SK-N-SH (cell line): ENCODE data around the gene SLAMF6. TPM values are rescaled to one million over a fixed set of nuclear protein-coding genes. Genes with fewer than 3 reads are reported as not detected.

Source experiments
- CTCF ChIA-PET: fragments of 300-600, 350-600 bp; formaldehyde crosslinking; extraction: SDS; loops from one replicate; lab custom pipeline; 2021; lab: Yijun Ruan, JAX
- POLR2A ChIA-PET: fragments of 350-600 bp; sonication (Branson Sonifier 250); formaldehyde crosslinking; extraction: SDS; loops from one replicate; lab custom pipeline; 2020; ENCODE audit warnings: antibody characterized with exemption, inconsistent platforms; lab: Yijun Ruan, JAX
- DNase-seq: peaks from one replicate; pipeline ENCODE4 v3.0.0; 2012
- H2AFZ ChIP-seq: fragments of 200-600 bp; sonication (generic); 2 replicates; pipeline ENCODE4 v1.8.1; 2016; ENCODE audit warnings: antibody characterized with exemption, mild to moderate bottlenecking, low read depth
- H3F3A ChIP-seq: fragments of 200-600 bp; sonication (generic); replicated peaks from 2 replicates; pipeline ENCODE3; 2016; ENCODE audit warnings: antibody characterized with exemption, mild to moderate bottlenecking; ENCODE audit not compliant: insufficient read depth
- H3K27ac ChIP-seq, 2 experiments: fragments of 200-500 bp in 1 of 2; fragments of 200-600 bp in 1 of 2; sonication (Bioruptor generic) in 1 of 2; sonication (generic), shearing (Covaris generic) in 1 of 2; 2 replicates each; pipeline versions ENCODE4 v1.5.1 to v1.6.1; 2014 to 2016; ENCODE audit warnings: low read depth in 2 of 2, inconsistent platforms in 1 of 2, low read length in 1 of 2, mild to moderate bottlenecking in 1 of 2, mixed read lengths in 1 of 2
- H3K27me3 ChIP-seq: fragments of 200-600 bp; sonication (generic), shearing (Covaris generic); 2 replicates; pipeline ENCODE4 v1.6.1; 2016; ENCODE audit warnings: mixed run types; ENCODE audit not compliant: insufficient read depth
- H3K36me3 ChIP-seq, 2 experiments: fragments of 200-500 bp in 1 of 2; fragments of 200-600 bp in 1 of 2; sonication (Bioruptor generic) in 1 of 2; sonication (generic) in 1 of 2; replicated peaks in 1 of 2; 2 replicates each; pipeline versions ENCODE3 to v1.5.1; 2014 to 2016; ENCODE audit warnings: low read length in 1 of 2, mild to moderate bottlenecking in 1 of 2; ENCODE audit not compliant: insufficient read depth in 2 of 2, control insufficient read depth in 1 of 2
- H3K4me1 ChIP-seq, 2 experiments: fragments of 200-500 bp in 1 of 2; fragments of 200-600 bp in 1 of 2; sonication (Bioruptor generic) in 1 of 2; sonication (generic), shearing (Covaris generic) in 1 of 2; 2 replicates each; pipeline versions ENCODE4 v1.5.1 to v1.6.1; 2014 to 2016; ENCODE audit warnings: low read depth in 1 of 2, low read length in 1 of 2, mixed run types in 1 of 2; ENCODE audit not compliant: insufficient read depth in 2 of 2, control insufficient read depth in 1 of 2
- H3K4me2 ChIP-seq: fragments of 200-600 bp; sonication (generic), shearing (Covaris generic); 2 replicates; pipeline ENCODE4 v1.6.1; 2017; ENCODE audit warnings: mixed run types
- H3K4me3 ChIP-seq, 2 experiments: fragments of 200-500 bp in 1 of 2; fragments of 200-600 bp in 1 of 2; sonication (Bioruptor generic) in 1 of 2; sonication (generic), shearing (Covaris generic) in 1 of 2; 2 replicates each; pipeline versions ENCODE4 v1.5.1 to v1.8.1; 2014 to 2016; ENCODE audit warnings: low read depth in 2 of 2, inconsistent platforms in 1 of 2, low read length in 1 of 2, mild to moderate bottlenecking in 1 of 2, mixed read lengths in 1 of 2, moderate library complexity in 1 of 2
- H3K79me2 ChIP-seq: fragments of 200-600 bp; sonication (generic); 2 replicates; pipeline ENCODE4 v1.8.1; 2017; ENCODE audit warnings: mild to moderate bottlenecking; ENCODE audit not compliant: insufficient read depth
- H3K9ac ChIP-seq: fragments of 200-600 bp; sonication (generic); 2 replicates; pipeline ENCODE4 v1.6.1; 2017; ENCODE audit warnings: mixed run types
- H3K9me2 ChIP-seq: fragments of 200-600 bp; sonication (generic); 2 replicates; pipeline ENCODE4 v1.6.1; 2017; ENCODE audit warnings: mixed run types
- H3K9me3 ChIP-seq: fragments of 200-600 bp; sonication (generic); 2 replicates; pipeline ENCODE4 v1.6.1; 2017; ENCODE audit warnings: mixed run types, mild to moderate bottlenecking, moderate library complexity
- H4K20me1 ChIP-seq: fragments of 200-600 bp; sonication (generic); 2 replicates; pipeline ENCODE4 v1.6.1; 2017; ENCODE audit warnings: mild to moderate bottlenecking, mixed run types; ENCODE audit not compliant: insufficient read depth
- ELF1 ChIP-seq: IDR thresholded peaks from 2 replicates; pipeline ENCODE4 v1.4.0; 2012
- EZH2phosphoT487 ChIP-seq: fragments of 200-600 bp; sonication (generic); IDR thresholded peaks from 2 replicates; pipeline ENCODE4 v1.6.1; 2017; ENCODE audit warnings: low read depth, mixed run types, mild to moderate bottlenecking, antibody characterized with exemption, moderate library complexity, borderline replicate concordance
- FOSL2 ChIP-seq: IDR thresholded peaks from 2 replicates; pipeline ENCODE4 v1.4.0; 2012; ENCODE audit warnings: low read depth, mild to moderate bottlenecking, moderate library complexity, borderline replicate concordance
- GABPA ChIP-seq: IDR thresholded peaks from 2 replicates; pipeline ENCODE4 v1.4.0; 2012; ENCODE audit warnings: low read depth, mild to moderate bottlenecking
- MXI1 ChIP-seq: IDR thresholded peaks from 2 replicates; pipeline ENCODE4 v1.6.1; 2012; ENCODE audit warnings: mild to moderate bottlenecking, low read depth, low read length, improper control_type of control experiment
- NRF1 ChIP-seq: IDR thresholded peaks from 2 replicates; pipeline ENCODE4 v1.6.1; 2012; ENCODE audit warnings: low read depth, mild to moderate bottlenecking, low read length
- POLR2AphosphoS5 ChIP-seq: IDR thresholded peaks from 2 replicates; pipeline ENCODE4 v1.6.1; 2012; ENCODE audit warnings: low read depth, low read length
- RAD21 ChIP-seq: IDR thresholded peaks from 2 replicates; pipeline ENCODE4 v1.6.1; 2012; ENCODE audit warnings: mild to moderate bottlenecking, low read length
- RCOR1 ChIP-seq: fragments of 150-350 bp; IDR thresholded peaks from 2 replicates; pipeline ENCODE4 v1.6.1; 2017; ENCODE audit warnings: antibody characterized with exemption, low read length
- SIN3A ChIP-seq: IDR thresholded peaks from 2 replicates; pipeline ENCODE4 v1.6.1; 2012; ENCODE audit warnings: low read depth, mild to moderate bottlenecking, low read length, moderate library complexity, borderline replicate concordance
- TCF12 ChIP-seq: IDR thresholded peaks from 2 replicates; pipeline ENCODE4 v1.4.0; 2012
- WGBS: methylation state at CpG from one replicate; pipeline ENCODE4 v1.1.6; 2017; ENCODE audit warnings: low lambda C conversion rate; 5-methylcytosine and 5-hydroxymethylcytosine counted together
- polyA plus RNA-seq, 3 experiments: library from polyadenylated mRNA; depleted of rRNA; stranded (reverse); fragments of >200 nt; gene quantifications; 2 replicates each; pipeline ENCODE4 v1.2.3, GENCODE V29; 2012
- TF ChIP-seq, protein P1 (sequence below): IDR thresholded peaks from 2 replicates; pipeline ENCODE4 v1.4.0; 2012; ENCODE audit warnings: low read depth, borderline replicate concordance
- TF ChIP-seq, protein P2 (sequence below): fragments of 200-600 bp; sonication (generic); IDR thresholded peaks from 2 replicates; pipeline ENCODE4 v1.6.1; 2017; ENCODE audit warnings: antibody characterized with exemption, mild to moderate bottlenecking, moderate library complexity
- TF ChIP-seq, protein P3 (sequence below): IDR thresholded peaks from 2 replicates; pipeline ENCODE4 v1.4.0; 2012; ENCODE audit warnings: low read depth
- TF ChIP-seq, protein P4 (sequence below): IDR thresholded peaks from 2 replicates; pipeline ENCODE4; 2012
- TF ChIP-seq, protein P5 (sequence below): IDR thresholded peaks from 2 replicates; pipeline ENCODE4 v1.4.0; 2012; ENCODE audit warnings: low read depth, borderline replicate concordance

SLAMF6 gene
- polyA plus RNA-seq, 1 of the 3 experiments (the other 2 are of a cell fraction): not detected

GRCh38 chr1:160567858-160568682 lies 45.0 kb upstream of the SLAMF6 start:
- Histone ChIP-seq H3K4me3 (no peak overlapping the region), H3K9me3 (no peaks in the 10 kb centered on the region), H3K4me2 (no peak overlapping the region), H2AFZ (no peak overlapping the region), H3K27ac (no peak overlapping the region), H3K9me2 (no peaks in the 10 kb centered on the region), H3K27me3 (no peaks in the 10 kb centered on the region; the same call in 1 of the 2 replicates), H3K4me1 (no peaks in the 10 kb centered on the region), H3K79me2 (no peaks in the 10 kb centered on the region), H4K20me1 (no peaks in the 10 kb centered on the region), H3K9ac (no peak overlapping the region), H3F3A (no peaks in the 10 kb centered on the region), H3K36me3 (no peaks in the 10 kb centered on the region)
- ChIA-PET CTCF (no interaction called here), POLR2A (no interaction called here)
- TF ChIP-seq RCOR1 (no peak), RAD21 (no peak), FOSL2 (no peak), ELF1 (no peak), TCF12 (no peak), NRF1 (no peak), SIN3A (no peak), MXI1 (no peak), EZH2phosphoT487 (no peak), POLR2AphosphoS5 (no peak), GABPA (no peak)
- TF ChIP-seq, protein P1, sequence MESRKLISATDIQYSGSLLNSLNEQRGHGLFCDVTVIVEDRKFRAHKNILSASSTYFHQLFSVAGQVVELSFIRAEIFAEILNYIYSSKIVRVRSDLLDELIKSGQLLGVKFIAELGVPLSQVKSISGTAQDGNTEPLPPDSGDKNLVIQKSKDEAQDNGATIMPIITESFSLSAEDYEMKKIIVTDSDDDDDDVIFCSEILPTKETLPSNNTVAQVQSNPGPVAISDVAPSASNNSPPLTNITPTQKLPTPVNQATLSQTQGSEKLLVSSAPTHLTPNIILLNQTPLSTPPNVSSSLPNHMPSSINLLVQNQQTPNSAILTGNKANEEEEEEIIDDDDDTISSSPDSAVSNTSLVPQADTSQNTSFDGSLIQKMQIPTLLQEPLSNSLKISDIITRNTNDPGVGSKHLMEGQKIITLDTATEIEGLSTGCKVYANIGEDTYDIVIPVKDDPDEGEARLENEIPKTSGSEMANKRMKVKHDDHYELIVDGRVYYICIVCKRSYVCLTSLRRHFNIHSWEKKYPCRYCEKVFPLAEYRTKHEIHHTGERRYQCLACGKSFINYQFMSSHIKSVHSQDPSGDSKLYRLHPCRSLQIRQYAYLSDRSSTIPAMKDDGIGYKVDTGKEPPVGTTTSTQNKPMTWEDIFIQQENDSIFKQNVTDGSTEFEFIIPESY: no peak
- TF ChIP-seq, protein P2, sequence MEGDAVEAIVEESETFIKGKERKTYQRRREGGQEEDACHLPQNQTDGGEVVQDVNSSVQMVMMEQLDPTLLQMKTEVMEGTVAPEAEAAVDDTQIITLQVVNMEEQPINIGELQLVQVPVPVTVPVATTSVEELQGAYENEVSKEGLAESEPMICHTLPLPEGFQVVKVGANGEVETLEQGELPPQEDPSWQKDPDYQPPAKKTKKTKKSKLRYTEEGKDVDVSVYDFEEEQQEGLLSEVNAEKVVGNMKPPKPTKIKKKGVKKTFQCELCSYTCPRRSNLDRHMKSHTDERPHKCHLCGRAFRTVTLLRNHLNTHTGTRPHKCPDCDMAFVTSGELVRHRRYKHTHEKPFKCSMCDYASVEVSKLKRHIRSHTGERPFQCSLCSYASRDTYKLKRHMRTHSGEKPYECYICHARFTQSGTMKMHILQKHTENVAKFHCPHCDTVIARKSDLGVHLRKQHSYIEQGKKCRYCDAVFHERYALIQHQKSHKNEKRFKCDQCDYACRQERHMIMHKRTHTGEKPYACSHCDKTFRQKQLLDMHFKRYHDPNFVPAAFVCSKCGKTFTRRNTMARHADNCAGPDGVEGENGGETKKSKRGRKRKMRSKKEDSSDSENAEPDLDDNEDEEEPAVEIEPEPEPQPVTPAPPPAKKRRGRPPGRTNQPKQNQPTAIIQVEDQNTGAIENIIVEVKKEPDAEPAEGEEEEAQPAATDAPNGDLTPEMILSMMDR: no peak
- TF ChIP-seq, protein P3, sequence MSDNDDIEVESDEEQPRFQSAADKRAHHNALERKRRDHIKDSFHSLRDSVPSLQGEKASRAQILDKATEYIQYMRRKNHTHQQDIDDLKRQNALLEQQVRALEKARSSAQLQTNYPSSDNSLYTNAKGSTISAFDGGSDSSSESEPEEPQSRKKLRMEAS: no peak
- TF ChIP-seq, protein P4, sequence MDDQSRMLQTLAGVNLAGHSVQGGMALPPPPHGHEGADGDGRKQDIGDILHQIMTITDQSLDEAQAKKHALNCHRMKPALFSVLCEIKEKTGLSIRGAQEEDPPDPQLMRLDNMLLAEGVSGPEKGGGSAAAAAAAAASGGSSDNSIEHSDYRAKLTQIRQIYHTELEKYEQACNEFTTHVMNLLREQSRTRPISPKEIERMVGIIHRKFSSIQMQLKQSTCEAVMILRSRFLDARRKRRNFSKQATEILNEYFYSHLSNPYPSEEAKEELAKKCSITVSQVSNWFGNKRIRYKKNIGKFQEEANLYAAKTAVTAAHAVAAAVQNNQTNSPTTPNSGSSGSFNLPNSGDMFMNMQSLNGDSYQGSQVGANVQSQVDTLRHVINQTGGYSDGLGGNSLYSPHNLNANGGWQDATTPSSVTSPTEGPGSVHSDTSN: no peak
- TF ChIP-seq, protein P5, sequence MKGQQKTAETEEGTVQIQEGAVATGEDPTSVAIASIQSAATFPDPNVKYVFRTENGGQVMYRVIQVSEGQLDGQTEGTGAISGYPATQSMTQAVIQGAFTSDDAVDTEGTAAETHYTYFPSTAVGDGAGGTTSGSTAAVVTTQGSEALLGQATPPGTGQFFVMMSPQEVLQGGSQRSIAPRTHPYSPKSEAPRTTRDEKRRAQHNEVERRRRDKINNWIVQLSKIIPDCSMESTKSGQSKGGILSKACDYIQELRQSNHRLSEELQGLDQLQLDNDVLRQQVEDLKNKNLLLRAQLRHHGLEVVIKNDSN: no peak
- DNase-seq: no peak
- 9% methylated on average over 8 of the region's 8 CpGs for whole genome bisulfite sequencing
